GM12892 (cell line): Measurements from ENCODE around the gene HMX2.
A peak's percentile ranks its signal among the peaks of the same experiment; 100 is the strongest.

Source experiments
- DNase-seq: peaks from one replicate; pipeline ENCODE4 v3.0.0; 2011; ENCODE audit not compliant: insufficient read length
- FAIRE-seq: peaks from 2 replicates; lab custom pipeline; 2011; peaks lifted over from hg19 to GRCh38; lab: Jason Lieb, UNC
- POLR2A ChIP-seq: IDR thresholded peaks from 2 replicates; pipeline ENCODE4 v1.6.1; 2011; ENCODE audit warnings: low read depth, low read length, control low read depth
- POLR2AphosphoS5 ChIP-seq: IDR thresholded peaks from 2 replicates; pipeline ENCODE4 v1.6.1; 2011; ENCODE audit warnings: low read depth, low read length, control low read depth
- TAF1 ChIP-seq: IDR thresholded peaks from 2 replicates; pipeline ENCODE4 v1.6.1; 2011; ENCODE audit warnings: low read depth, mild to moderate bottlenecking, control low read depth, low read length, borderline replicate concordance

The HMX2 gene

GRCh38 chr10:123149568-123150270 lies 1.8 kb downstream of the HMX2 start:
- DNase-seq (no peak), FAIRE-seq (peak; percentile 98)
- TF ChIP-seq TAF1 (no peak), POLR2AphosphoS5 (no peak), POLR2A (no peak)

GRCh38 chr10:123150271-123150985 lies 2.5 kb downstream of the HMX2 start:
- no peak for TF ChIP-seq POLR2A
- no peak for TF ChIP-seq POLR2AphosphoS5
- TF ChIP-seq TAF1 = no peak
- no peak for DNase-seq
- FAIRE-seq = no peak

DNA sequence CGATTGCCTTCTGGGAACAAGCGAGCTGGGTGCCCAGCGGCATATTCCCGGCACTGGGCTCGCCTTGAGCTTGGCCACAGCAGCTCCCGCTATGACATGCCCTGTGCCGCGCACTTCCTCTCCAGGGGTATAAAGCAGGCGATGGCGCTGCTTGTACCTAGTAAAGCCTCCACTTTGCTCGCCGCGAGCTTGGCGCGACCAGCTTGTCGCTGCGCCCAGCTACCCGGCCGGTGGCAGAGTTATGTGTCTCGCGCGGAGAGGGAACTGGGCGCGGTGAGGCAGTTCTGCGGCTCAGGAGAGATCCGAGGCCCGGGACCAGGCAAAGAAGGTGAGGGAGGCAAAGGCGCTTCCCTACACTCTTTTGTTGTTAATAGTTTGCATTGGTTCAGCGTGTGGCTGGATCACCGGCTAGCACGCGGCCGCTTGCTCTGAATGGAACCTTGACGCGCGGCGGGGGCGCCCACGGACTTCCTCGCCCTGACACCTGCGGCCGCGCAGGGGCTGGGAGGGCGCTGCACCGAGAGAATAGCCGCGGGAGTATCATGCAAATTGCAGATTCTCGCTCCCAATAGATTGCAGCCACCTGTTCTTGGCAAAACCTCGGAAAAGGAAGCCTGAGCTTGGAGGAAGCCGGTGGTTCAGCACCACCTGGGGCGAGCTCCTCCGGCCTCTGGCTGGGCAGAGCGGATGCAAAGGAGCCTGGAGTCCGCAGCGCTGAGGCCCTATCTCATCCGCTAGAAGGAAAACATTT lies 3.2 kb downstream of the HMX2 start:
- TF ChIP-seq TAF1 (no peak), POLR2AphosphoS5 (no peak), POLR2A (no peak)
- peak; percentile 46 for FAIRE-seq
- no peak for DNase-seq

- no peak for DNase-seq
- FAIRE-seq = peak; percentile 38
- TF ChIP-seq TAF1 (no peak), POLR2AphosphoS5 (no peak), POLR2A (no peak)
Measured at GRCh38 chr10:123151737-123152135, 3.8 kb downstream of the HMX2 start.

- FAIRE-seq (no peak), DNase-seq (no peak)
- TF ChIP-seq POLR2A = no peak
- TF ChIP-seq TAF1 = no peak
- TF ChIP-seq POLR2AphosphoS5 = no peak
Measured at GRCh38 chr10:123153486-123154091, 5.7 kb downstream of the HMX2 start.

DNA sequence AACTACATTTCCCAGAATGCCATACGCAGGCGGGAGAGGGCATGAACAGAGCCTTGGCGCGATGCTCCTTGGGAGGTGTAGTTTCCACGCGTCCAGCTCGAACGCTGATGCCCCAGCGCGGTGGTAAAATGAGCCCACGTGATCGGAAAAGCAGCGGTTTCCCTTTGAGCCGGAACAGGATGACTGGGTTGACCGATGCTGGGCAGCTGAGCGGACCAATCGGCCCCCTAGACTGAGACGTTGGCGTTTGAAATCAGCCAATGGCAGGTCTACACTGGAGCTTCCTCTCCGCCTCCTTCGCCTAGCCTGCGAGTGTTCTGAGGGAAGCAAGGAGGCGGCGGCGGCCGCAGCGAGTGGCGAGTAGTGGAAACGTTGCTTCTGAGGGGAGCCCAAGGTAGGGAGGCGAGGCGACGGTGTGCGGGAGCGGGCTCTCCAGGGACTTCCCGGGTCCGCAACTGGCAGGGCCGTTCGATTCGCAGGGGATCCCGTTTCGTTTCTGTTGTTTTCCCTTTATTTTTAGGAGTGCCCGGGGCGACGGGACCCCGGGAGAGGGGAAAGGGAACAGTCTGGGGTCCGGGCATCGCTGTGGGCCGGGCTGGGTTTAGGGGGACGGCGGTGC lies 6.3 kb downstream of the HMX2 start, which contains the start of gene BUB3:
Gene BUB3, plus strand, starts transcription at position 311 of the 619 bp plus-strand sequence. CDS start 516 bp downstream, outside the sequence.
- peak; percentile 87 for TF ChIP-seq TAF1
- peak; percentile 97 for TF ChIP-seq POLR2AphosphoS5
- TF ChIP-seq POLR2A = peak; percentile 99
- DNase-seq (peak; percentile 88), FAIRE-seq (peak; percentile 99)

DNA sequence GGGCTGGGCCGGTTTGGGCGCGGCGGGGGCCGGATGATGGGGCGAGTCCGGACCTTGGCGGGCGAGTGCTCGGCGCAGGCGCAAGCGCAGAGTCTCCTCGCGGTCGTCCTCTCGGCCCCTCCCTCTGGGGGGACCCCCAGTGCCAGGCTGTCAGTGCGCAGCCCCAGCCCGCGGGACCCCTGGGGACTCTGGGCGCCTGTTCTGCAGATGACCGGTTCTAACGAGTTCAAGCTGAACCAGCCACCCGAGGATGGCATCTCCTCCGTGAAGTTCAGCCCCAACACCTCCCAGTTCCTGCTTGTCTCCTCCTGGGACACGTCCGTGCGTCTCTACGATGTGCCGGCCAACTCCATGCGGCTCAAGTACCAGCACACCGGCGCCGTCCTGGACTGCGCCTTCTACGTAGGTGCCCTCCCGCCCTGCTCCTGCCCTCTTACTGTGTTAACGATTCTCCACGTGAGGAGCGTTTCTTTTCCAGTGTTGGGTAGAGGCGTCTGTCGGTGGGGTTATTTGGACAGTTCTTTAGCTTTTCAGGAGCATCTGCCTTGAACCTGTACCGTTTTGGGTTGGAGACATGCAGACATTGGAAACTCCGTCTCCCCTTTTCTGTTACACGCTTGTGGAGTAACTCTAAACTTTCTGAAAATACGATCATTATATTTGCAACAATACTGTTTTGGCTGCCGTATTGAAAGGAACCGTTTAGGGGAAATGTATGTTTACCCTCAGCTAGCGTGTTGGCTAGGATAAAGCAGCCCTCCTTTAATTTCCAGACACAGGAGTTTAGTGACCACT lies 7.0 kb downstream of the HMX2 start:
- no peak; the same call in 1 of the 2 replicates for TF ChIP-seq POLR2A
- TF ChIP-seq POLR2AphosphoS5 = peak; percentile 10; the same call in 1 of the 2 replicates
- DNase-seq (no peak), FAIRE-seq (peak; percentile 61)

GRCh38 chr10:123156078-123156477 lies 8.1 kb downstream of the HMX2 start:
- TF ChIP-seq TAF1 (no peak), POLR2A (no peak), POLR2AphosphoS5 (no peak)
- no peak for FAIRE-seq

GRCh38 chr10:123157210-123157609 lies 9.3 kb downstream of the HMX2 start:
- no peak for DNase-seq
- no peak for FAIRE-seq
- TF ChIP-seq TAF1 (no peak), POLR2AphosphoS5 (no peak), POLR2A (no peak)

More at GRCh38 chr10:123156078-123156477, 8.1 kb downstream of the HMX2 start:
- DNase-seq = no peak

GRCh38 chr10:123158682-123159081 lies 10.7 kb downstream of the HMX2 start:
- DNase-seq (no peak), FAIRE-seq (no peak)
- TF ChIP-seq TAF1 = no peak
